ENCODE results near the gene ODF2. TPM values are rescaled to one million over a fixed set of nuclear protein-coding genes. Genes with fewer than 3 reads are reported as not detected.
A peak's percentile ranks its signal among the peaks of the same experiment; 100 is the strongest.

The ODF2 gene
- polyA plus RNA-seq, 2 of the 4 experiments (the other 2 are of a cell fraction), result 24.7 to 29.6 TPM

DNA sequence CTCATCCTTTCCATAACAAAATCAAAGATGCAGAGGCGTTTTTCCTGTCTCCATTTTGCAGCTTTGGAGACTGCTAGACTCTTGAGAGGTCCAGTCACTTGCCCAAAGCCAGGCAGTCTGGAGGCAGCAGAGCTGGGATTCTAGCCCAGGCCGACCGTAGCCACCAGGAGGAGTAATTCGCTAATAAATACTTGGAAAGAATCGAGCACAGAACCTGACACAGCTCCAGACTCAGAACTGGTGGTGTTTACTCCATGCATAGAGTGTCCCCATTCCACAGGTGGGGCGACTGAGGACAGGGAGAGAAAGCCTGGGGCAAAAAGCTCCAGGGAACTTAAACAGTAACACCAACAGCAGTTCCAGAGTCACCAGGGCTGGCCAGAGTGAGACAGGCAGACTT, 45.8 kb upstream of the ODF2 start:
- DNase-seq (ENCODE audit: low read depth in 1 of 2, low spot score in 1 of 2) (peak in 1 of 2 experiments; percentile 59), FAIRE-seq (no peak), ATAC-seq (peak; percentile 64 to 77)
- no peaks in the 10 kb centered on the region for H3K9me3 ChIP-seq
- no peak overlapping the region for H3K27ac ChIP-seq
- peaks cover 6% of the 10 kb centered on the region; the same call in 1 of the 3 replicates for H3K4me1 ChIP-seq
- H3K4me3 ChIP-seq, result no peak overlapping the region
- WGBS (ENCODE audit: missing lambda C conversion rate), result 24% methylated on average over 6 of the region's 6 CpGs
- no peak overlapping the region for H3K4me2 ChIP-seq
- ChIA-PET CTCF (interaction anchor here (0.6 to 7.0 kb wide), 13 partner anchors 8 to 148 kb away, joined by 3 to 52 read pairs (median 3); partner anchors contain the start of genes CERCAM and URM1), POLR2A (no interaction called here)
- no peak for TF ChIP-seq EP300 (IDR thresholded peaks at IDR 0.05)
- no peak for TF ChIP-seq SREBF2 (IDR thresholded peaks at IDR 0.05)
- 0 out of 3 replicates have a peak, but pooled peaks have one; percentile 10 for TF ChIP-seq SMC3 (IDR thresholded peaks at IDR 0.05)
- no peak for TF ChIP-seq ZSCAN20 (CRISPR knock-in tag; IDR thresholded peaks at IDR 0.05)
- TF ChIP-seq GATA3 (IDR thresholded peaks at IDR 0.05; ENCODE audit: borderline replicate concordance), result no peak
- TF ChIP-seq KDM5A (IDR thresholded peaks at IDR 0.05), result no peak
- TF ChIP-seq ESRRA (IDR thresholded peaks at IDR 0.05; ENCODE audit: borderline replicate concordance, low read length), result no peak
- no peak for TF ChIP-seq CHD2 (IDR thresholded peaks at IDR 0.05; ENCODE audit: low read length, partially characterized antibody)
- TF ChIP-seq JUN (IDR thresholded peaks at IDR 0.05), result no peak
- TF ChIP-seq RAD21 (conservative IDR thresholded peaks at IDR 0.05 in 1 of 2, IDR thresholded peaks at IDR 0.05 in 1 of 2), result peak in 1 of 2 experiments; percentile 46; a peak in 3 of 5 replicates

DNA sequence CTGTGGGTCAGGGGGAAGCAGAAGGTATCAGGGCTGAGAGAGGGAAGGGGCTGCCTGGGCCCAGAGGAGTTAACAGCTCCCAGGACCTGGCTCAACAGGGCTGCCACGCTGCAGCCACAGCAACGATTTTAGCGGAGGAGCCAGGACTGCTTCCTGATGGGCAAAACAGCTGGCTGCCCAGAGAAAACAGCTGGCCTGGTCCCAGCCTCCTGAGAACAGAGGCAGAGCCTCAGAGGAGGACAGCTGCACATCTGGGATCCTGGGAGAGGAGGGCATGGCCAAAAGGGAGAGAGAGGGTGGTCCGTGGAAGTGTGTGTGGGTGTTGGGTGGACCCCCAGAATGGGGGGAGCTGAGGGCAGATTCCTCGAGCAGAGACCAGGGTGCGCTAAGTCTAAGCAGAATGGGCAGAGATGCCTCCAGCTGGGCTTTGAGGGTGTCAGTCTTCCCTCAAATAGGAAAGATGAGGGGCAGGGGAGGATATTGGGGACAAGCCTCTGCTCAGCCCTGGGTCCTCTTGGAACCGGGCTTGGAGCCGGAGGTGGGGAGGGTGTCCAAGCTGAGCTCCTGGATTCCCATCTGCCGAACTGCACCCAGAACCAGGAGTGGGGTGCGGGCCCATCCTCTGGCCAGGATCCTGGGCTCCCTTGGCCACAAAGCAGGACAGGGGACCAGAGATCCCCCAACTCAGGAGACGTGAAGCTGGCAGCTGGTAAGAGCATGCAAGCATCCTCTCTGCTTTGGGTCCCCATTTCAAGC, 44.3 kb upstream of the ODF2 start:
- ATAC-seq (no peak; a peak in 2 of 6 replicates), DNase-seq (ENCODE audit: low read depth in 1 of 2, low spot score in 1 of 2) (no peak), FAIRE-seq (no peak)
- WGBS (ENCODE audit: missing lambda C conversion rate), result 62% methylated on average over 10 of the region's 11 CpGs
- Histone ChIP-seq H3K4me1 (no peaks in the 10 kb centered on the region), H3K4me2 (no peak overlapping the region), H3K4me3 (no peak overlapping the region), H3K9me3 (no peaks in the 10 kb centered on the region), H3K27ac (no peak overlapping the region; a peak in 1 of 6 replicates)
- POLR2A ChIA-PET, result interaction anchor here (0.5 to 1.0 kb wide), 2 partner anchors 9 to 225 kb away, joined by 3 read pairs; partner anchors contain the start of gene CERCAM
- TF ChIP-seq MAFK (IDR thresholded peaks at IDR 0.05; ENCODE audit: partially characterized antibody), result no peak
- no peak for TF ChIP-seq EP300 (IDR thresholded peaks at IDR 0.05)
- TF ChIP-seq CHD4 (IDR thresholded peaks at IDR 0.05; ENCODE audit: borderline replicate concordance), result no peak
- TF ChIP-seq NR3C1 (IDR thresholded peaks at IDR 0.05), result no peak
- TF ChIP-seq RNF2 (IDR thresholded peaks at IDR 0.05; ENCODE audit: borderline replicate concordance, low read depth), result no peak
- no peak for TF ChIP-seq RCOR1 (IDR thresholded peaks at IDR 0.05; ENCODE audit: low read depth, low read length)
- no peak for TF ChIP-seq FOSL2 (IDR thresholded peaks at IDR 0.05)
- no peak for TF ChIP-seq FOSL2 (CRISPR knock-in tag; IDR thresholded peaks at IDR 0.05)
- CTCF ChIA-PET, result interaction anchor here (0.6 to 7.0 kb wide), 23 partner anchors 8 to 466 kb away, joined by 3 to 52 read pairs (median 4); partner anchors contain the start of gene CERCAM

DNA sequence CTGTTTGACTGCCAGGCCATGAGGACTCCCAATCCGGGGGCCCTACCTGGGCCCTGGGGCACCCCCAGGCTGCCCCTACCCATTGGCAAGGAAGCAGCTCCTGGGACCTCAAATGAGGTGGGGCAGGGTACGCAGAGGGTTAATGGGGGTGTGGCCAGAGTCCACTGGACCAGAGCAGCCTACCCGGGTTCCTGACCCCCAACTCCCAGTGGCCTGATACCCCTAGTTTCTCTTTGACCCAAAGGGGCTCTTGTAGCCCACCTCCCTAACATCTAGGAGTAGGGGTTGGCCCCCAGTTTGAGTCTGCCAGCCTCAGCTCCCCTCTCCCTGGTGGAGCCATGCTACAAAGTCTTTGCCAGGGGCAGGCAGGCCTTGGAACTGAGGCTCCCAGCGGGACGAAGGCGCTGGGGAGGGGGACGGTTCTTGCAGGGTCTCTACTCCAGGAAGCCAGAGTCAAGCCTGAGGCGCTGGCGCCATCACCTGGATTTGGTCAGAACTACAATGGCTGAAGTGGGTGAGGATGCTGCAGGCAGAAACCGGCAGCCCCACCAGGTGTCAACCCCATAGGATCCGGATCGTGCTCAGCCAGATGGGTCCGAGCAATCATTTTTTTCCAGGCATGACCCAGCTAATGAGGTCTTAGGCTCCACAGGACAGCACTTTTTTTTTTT, 43.6 kb upstream of the ODF2 start:
- CTCF ChIA-PET, result interaction anchor here (0.6 to 7.0 kb wide), 21 partner anchors 8 to 465 kb away, joined by 3 to 52 read pairs (median 4); partner anchors contain the start of gene CERCAM
- POLR2A ChIA-PET, result no interaction called here
- 18% methylated on average over 13 of the region's 13 CpGs for whole genome bisulfite sequencing (ENCODE audit: missing lambda C conversion rate)
- FAIRE-seq, result no peak
- ATAC-seq, result peak in 1 of 2 experiments; percentile 71; a peak in 3 of 6 replicates
- Histone ChIP-seq H3K4me3 (no peak overlapping the region), H3K4me1 (no peaks in the 10 kb centered on the region), H3K9me3 (no peaks in the 10 kb centered on the region), H3K27ac (no peak overlapping the region; a peak in 1 of 6 replicates), H3K4me2 (no peak overlapping the region)
- DNase-seq (ENCODE audit: low read depth in 1 of 2, low spot score in 1 of 2), result peak; percentile 30 to 52
- TF ChIP-seq FOSL2 (IDR thresholded peaks at IDR 0.05) (no peak), FOSL2 (CRISPR knock-in tag; IDR thresholded peaks at IDR 0.05) (no peak), MAFK (IDR thresholded peaks at IDR 0.05; ENCODE audit: partially characterized antibody) (no peak), CHD2 (IDR thresholded peaks at IDR 0.05; ENCODE audit: low read length, partially characterized antibody) (no peak), NR3C1 (IDR thresholded peaks at IDR 0.05) (no peak), MAZ (IDR thresholded peaks at IDR 0.05; ENCODE audit: borderline replicate concordance, low read depth, low read length) (no peak), KDM1A (IDR thresholded peaks at IDR 0.05; ENCODE audit: low read depth) (no peak), MYC (IDR thresholded peaks at IDR 0.05; ENCODE audit: borderline replicate concordance, low read length) (no peak), PHF8 (IDR thresholded peaks at IDR 0.05; ENCODE audit: borderline replicate concordance, low read depth) (no peak), FOSB (CRISPR knock-in tag; IDR thresholded peaks at IDR 0.05) (no peak), NFE2L2 (conservative IDR thresholded peaks at IDR 0.05; ENCODE audit: low read length) (no peak), CBX8 (IDR thresholded peaks at IDR 0.05) (no peak), RAD21 (conservative IDR thresholded peaks at IDR 0.05 in 1 of 2, IDR thresholded peaks at IDR 0.05 in 1 of 2) (peak; percentile 60 to 79), ZSCAN20 (CRISPR knock-in tag; IDR thresholded peaks at IDR 0.05) (no peak), SMC3 (IDR thresholded peaks at IDR 0.05) (peak; percentile 42; the same call in 2 of the 3 replicates)
- TF ChIP-seq, protein P1, sequence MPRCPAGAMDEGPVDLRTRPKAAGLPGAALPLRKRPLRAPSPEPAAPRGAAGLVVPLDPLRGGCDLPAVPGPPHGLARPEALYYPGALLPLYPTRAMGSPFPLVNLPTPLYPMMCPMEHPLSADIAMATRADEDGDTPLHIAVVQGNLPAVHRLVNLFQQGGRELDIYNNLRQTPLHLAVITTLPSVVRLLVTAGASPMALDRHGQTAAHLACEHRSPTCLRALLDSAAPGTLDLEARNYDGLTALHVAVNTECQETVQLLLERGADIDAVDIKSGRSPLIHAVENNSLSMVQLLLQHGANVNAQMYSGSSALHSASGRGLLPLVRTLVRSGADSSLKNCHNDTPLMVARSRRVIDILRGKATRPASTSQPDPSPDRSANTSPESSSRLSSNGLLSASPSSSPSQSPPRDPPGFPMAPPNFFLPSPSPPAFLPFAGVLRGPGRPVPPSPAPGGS (IDR thresholded peaks at IDR 0.05), result no peak
- TF ChIP-seq, protein P2, sequence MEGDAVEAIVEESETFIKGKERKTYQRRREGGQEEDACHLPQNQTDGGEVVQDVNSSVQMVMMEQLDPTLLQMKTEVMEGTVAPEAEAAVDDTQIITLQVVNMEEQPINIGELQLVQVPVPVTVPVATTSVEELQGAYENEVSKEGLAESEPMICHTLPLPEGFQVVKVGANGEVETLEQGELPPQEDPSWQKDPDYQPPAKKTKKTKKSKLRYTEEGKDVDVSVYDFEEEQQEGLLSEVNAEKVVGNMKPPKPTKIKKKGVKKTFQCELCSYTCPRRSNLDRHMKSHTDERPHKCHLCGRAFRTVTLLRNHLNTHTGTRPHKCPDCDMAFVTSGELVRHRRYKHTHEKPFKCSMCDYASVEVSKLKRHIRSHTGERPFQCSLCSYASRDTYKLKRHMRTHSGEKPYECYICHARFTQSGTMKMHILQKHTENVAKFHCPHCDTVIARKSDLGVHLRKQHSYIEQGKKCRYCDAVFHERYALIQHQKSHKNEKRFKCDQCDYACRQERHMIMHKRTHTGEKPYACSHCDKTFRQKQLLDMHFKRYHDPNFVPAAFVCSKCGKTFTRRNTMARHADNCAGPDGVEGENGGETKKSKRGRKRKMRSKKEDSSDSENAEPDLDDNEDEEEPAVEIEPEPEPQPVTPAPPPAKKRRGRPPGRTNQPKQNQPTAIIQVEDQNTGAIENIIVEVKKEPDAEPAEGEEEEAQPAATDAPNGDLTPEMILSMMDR (IDR thresholded peaks at IDR 0.05), result peak; percentile 42; the same call in 2 of the 3 replicates
- TF ChIP-seq, protein P3, sequence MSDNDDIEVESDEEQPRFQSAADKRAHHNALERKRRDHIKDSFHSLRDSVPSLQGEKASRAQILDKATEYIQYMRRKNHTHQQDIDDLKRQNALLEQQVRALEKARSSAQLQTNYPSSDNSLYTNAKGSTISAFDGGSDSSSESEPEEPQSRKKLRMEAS (IDR thresholded peaks at IDR 0.05), result no peak
- TF ChIP-seq, protein P4, sequence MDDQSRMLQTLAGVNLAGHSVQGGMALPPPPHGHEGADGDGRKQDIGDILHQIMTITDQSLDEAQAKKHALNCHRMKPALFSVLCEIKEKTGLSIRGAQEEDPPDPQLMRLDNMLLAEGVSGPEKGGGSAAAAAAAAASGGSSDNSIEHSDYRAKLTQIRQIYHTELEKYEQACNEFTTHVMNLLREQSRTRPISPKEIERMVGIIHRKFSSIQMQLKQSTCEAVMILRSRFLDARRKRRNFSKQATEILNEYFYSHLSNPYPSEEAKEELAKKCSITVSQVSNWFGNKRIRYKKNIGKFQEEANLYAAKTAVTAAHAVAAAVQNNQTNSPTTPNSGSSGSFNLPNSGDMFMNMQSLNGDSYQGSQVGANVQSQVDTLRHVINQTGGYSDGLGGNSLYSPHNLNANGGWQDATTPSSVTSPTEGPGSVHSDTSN (IDR thresholded peaks at IDR 0.05), result no peak
